Activated CD4-positive, alpha-beta T cell treated with anti-CD3 and anti-CD28 coated beads, Interleukin-2, amount 50 U/mL, for 48 hours (primary cell): ENCODE measurements around the gene FUCA1.

ENCODE experiments used
- DNase-seq, 2 experiments: peaks; one replicate each; pipeline ENCODE4 v3.0.0-alpha.2; 2020

FUCA1 gene

GRCh38 chr1:23800400-23801337 is 67.4 kb downstream of the FUCA1 start, which contains the start of gene GALE:
GALE (minus strand) TSS chr1:23800754; CDS start chr1:23799007, 1,747 bp downstream.
- peak; percentile 97 to 99 for DNase-seq

- peak; percentile 57 to 58 for DNase-seq
Observed at GRCh38 chr1:23799570-23800399, 68.3 kb downstream of the FUCA1 start.

DNA sequence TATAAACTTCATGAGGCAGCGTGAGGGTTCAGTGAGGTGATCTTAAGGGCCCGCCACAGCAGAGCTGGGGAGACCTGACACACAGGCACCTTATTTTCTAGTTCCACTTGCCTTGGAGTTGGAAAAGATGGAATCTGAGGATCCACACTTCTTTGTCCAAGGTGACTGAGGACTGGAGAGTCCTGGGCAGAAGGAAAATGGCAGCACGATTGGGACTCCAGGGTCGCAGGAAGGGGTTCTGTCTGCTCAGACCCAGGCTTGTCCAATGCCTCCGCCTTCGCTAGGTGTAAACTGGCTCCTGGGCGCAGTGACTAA is 68.9 kb downstream of the FUCA1 start:
- no peak for DNase-seq

DNA sequence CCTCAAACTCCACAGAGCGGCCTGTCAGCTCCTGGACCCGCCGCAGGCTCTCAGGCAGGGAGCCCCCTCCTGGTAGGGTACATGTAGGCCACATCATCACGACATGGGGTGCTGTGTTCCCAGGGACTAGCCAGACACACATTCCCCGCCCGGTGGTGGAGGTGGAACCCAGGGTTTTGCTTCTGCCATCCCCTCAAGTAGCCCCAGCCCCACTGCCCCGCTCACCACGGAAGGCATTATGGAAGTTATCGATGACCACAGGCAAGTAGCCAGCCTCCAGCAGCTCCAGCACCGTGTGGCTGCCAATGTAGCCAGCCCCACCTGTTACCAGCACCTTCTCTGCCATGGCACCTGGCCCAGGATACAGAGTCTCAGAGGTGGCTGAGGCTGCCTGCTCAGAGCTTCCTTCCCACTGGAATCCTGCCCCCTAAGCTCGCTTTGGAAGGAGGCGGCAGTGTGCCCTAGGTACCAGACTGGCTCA is 69.4 kb downstream of the FUCA1 start:
- DNase-seq = peak in 1 of 2 experiments; percentile 29

DNA sequence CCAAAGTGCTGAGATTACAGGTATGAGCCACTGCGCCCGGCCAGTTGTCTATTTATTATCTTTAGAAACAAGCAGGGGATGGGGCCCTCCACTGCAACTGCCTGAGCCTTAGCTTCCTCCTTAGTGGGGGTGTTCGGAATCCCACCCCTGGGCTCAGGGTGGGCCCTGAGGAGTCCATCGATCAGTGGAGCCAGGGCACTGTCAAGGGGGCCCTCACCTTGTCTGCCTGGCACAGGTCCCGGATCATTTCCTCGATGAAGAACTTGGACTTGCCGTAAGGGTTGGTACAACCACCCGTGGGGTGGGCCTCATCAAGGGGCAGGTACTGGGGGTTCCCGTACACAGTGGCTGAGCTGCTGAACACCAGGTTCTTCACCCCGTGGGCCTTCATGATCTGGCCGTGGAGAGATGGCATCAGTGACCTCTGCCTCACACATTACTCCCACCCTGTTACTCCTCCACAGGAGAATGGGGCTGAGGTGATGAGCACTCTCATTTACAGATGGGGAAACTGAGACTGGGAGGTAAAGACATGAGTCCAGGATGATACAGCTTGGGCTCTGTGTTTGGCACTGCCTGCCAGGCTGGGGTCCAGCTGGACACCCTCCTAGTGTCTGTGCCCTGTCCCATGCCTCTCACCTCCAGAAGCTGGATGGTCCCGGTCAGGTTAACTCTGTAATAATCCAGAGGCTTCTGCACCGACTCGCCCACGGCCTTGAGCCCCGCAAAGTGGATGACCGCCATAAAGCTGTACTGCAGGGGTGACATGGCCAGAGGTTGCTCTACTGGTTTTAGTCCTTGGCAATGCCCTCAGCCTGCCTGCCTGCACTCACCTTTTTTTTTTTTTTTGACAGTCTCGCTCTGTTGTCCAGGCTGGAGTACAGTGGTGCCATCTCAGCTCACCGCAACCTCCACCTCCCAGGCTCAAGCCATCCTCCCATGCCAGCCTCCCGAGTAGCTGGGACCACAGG is 70.3 kb downstream of the FUCA1 start:
- no peak for DNase-seq

DNA sequence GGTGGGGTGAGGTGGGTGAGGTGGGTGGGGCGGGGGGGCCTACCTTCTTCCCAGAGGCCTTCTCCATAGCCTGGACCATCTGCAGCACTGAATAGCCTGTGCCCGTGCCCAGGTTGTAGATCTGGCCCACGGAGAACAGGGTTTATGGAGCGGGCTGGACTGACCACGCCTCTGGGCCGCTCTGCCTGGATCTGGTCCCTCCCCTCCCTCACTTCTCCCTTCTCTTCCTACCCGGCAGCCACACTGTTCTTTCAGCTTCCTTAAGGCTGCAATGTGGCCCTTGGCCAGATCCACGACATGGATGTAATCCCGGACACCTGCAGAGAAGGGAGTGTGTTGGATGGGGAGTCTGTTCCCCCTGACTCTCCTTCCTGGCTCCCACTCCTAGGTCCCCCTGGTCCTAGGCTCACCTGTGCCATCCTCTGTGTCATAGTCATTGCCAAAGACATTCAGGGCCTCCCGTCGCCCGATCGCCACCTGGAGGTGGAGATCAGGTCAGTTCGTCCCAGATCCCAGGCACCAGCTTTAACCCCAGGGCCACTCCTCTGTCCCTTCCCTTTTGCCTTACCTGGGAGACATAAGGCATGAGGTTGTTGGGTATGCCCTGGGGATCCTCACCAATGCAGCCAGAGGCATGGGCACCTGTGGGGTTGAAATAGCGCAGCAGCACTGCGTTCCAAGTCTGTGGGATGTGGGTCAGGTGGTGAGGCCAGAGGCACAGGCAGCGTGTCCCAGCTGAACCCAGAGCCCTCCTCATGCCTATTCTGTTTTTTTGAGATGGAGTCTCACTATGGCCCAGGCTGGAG is 71.4 kb downstream of the FUCA1 start:
- DNase-seq = no peak

- DNase-seq = no peak
Observed at GRCh38 chr1:23795676-23796465, 72.2 kb downstream of the FUCA1 start.
